GM10248 (cell line): ENCODE measurements around the gene FGF9.

Source experiments
- CTCF ChIA-PET: fragments of 300-600 bp; sonication (Branson Sonifier 250); formaldehyde crosslinking; extraction: SDS; loops from one replicate; lab custom pipeline; 2021; ENCODE audit warnings: antibody characterized with exemption; lab: Yijun Ruan, JAX
- POLR2A ChIA-PET: fragments of 350-650 bp; sonication (Branson Sonifier 250); formaldehyde crosslinking; extraction: SDS; loops from one replicate; lab custom pipeline; 2020; ENCODE audit warnings: antibody characterized with exemption; lab: Yijun Ruan, JAX
- DNase-seq: peaks from one replicate; pipeline ENCODE4 v3.0.0; 2012; ENCODE audit errors: extremely low spot score
- CTCF ChIP-seq: IDR thresholded peaks from 2 replicates; pipeline ENCODE4 v1.5.1; 2012; ENCODE audit warnings: mild to moderate bottlenecking, low read depth; ENCODE audit errors: extremely low read depth, missing control alignments, control extremely low read depth

The FGF9 gene

GRCh38 chr13:21736926-21737325 is 66.1 kb downstream of the FGF9 start:
- no peak for DNase-seq
- no peak for TF ChIP-seq CTCF
- POLR2A ChIA-PET, result no interaction called here
- CTCF ChIA-PET, result no interaction called here

- POLR2A ChIA-PET, result no interaction called here
- CTCF ChIA-PET, result no interaction called here
- no peak for DNase-seq
- TF ChIP-seq CTCF, result no peak
These were observed 67.8 kb downstream of the FGF9 start for GRCh38 chr13:21738630-21739029.

- CTCF ChIA-PET, result interaction anchor here (0.9 kb wide), 1 partner anchor 9 kb away, joined by 3 read pairs; no protein-coding TSS in a partner anchor
- TF ChIP-seq CTCF, result no peak
- POLR2A ChIA-PET, result no interaction called here
- DNase-seq, result no peak
These were observed 68.9 kb downstream of the FGF9 start for GRCh38 chr13:21739771-21740170.

GRCh38 chr13:21741396-21741979 is 70.6 kb downstream of the FGF9 start:
- CTCF ChIA-PET, result no interaction called here
- POLR2A ChIA-PET, result no interaction called here
- no peak for TF ChIP-seq CTCF
- no peak for DNase-seq

- CTCF ChIA-PET, result no interaction called here
- POLR2A ChIA-PET, result no interaction called here
- no peak for TF ChIP-seq CTCF
- DNase-seq, result no peak
These were observed 71.2 kb downstream of the FGF9 start for GRCh38 chr13:21742096-21742495.

- DNase-seq, result no peak
- ChIA-PET POLR2A (no interaction called here), CTCF (no interaction called here)
- no peak for TF ChIP-seq CTCF
These were observed 73.3 kb downstream of the FGF9 start for GRCh38 chr13:21744149-21744548.

GRCh38 chr13:21745307-21745706 is 74.4 kb downstream of the FGF9 start:
- CTCF ChIA-PET, result interaction anchor here (2.0 kb wide), 1 partner anchor 9 kb away, joined by 4 read pairs; no protein-coding TSS in a partner anchor
- no peak for DNase-seq
- no peak for TF ChIP-seq CTCF
- POLR2A ChIA-PET, result no interaction called here
